ENCODE results near the gene EIF3D. TPM values are rescaled to one million over a fixed set of nuclear protein-coding genes. Genes with fewer than 3 reads are reported as not detected.

EIF3D gene
- total and polyA plus RNA-seq, 2 of the 8 experiments (the other 6 are each of a cell fraction or from before 2014, with no cell fraction given): 195 to 408 TPM

GRCh38 chr22:36562261-36562835, 33.4 kb upstream of the EIF3D start:
- Histone ChIP-seq H3K4me3 (ENCODE audit: extremely low read depth in 1 of 4, insufficient read depth in 2 of 4, low read depth in 3 of 4, low read length in 4 of 4) (no peak overlapping the region), H3K79me1 (ENCODE audit: low read depth, low read length) (no peaks in the 10 kb centered on the region), H3K56ac (replicated peaks; ENCODE audit: insufficient read length, low read depth, low read length) (no peak overlapping the region), H3K9ac (replicated peaks in 1 of 4; ENCODE audit: extremely low read depth in 1 of 4, low read depth in 3 of 4, low read length in 3 of 4) (no peak overlapping the region), H2BK5ac (ENCODE audit: low read depth, low read length) (peak overlapping the region; percentile 78; the same call in 1 of the 2 replicates), H2BK15ac (ENCODE audit: low read length) (peak overlapping the region; percentile 32; the same call in 1 of the 2 replicates), H3K4me1 (replicated peaks in 1 of 4; ENCODE audit: control insufficient read depth in 3 of 4, insufficient read depth in 4 of 4, low read length in 3 of 4) (peaks cover 8 to 24% (median 23%) of the 10 kb centered on the region in 4 experiments), H3K14ac (ENCODE audit: insufficient read length) (no peak overlapping the region), H3K36me3 (ENCODE audit: control insufficient read depth in 2 of 4, insufficient read depth in 4 of 4, low read length in 3 of 4) (no peaks in the 10 kb centered on the region), H2AFZ (ENCODE audit: low read length) (no peak overlapping the region), H2BK120ac (replicated peaks; ENCODE audit: low read depth, low read length) (peak overlapping the region; percentile 10), H3K9me3 (ENCODE audit: insufficient read depth in 2 of 2, low read depth in 1 of 2, low read length in 1 of 2) (no peaks in the 10 kb centered on the region), H3K4ac (replicated peaks; ENCODE audit: insufficient read length, low read depth, low read length) (peak overlapping the region; percentile 29), H3K4me2 (ENCODE audit: insufficient read depth in 1 of 2, low read depth in 2 of 2, low read length in 2 of 2) (peak overlapping the region; percentile 24 to 60), H3K23me2 (ENCODE audit: low read depth, low read length) (no peaks in the 10 kb centered on the region; the same call in 1 of the 2 replicates), H3K27me3 (replicated peaks in 1 of 4; ENCODE audit: control insufficient read depth in 3 of 4, extremely low read depth in 1 of 4, insufficient read depth in 3 of 4, low read length in 3 of 4) (no peaks in the 10 kb centered on the region), H2BK12ac (ENCODE audit: low read depth, low read length) (peak overlapping the region; percentile 80), H4K5ac (ENCODE audit: insufficient read length, low read depth, low read length) (peak overlapping the region; percentile 8), H2BK20ac (ENCODE audit: low read length) (peak overlapping the region; percentile 99), H3K79me2 (ENCODE audit: control insufficient read depth in 1 of 2, insufficient read depth in 2 of 2, low read length in 2 of 2) (no peaks in the 10 kb centered on the region), H3K23ac (ENCODE audit: insufficient read length) (no peak overlapping the region), H4K8ac (ENCODE audit: extremely low read depth, insufficient read depth, low read length) (no peak overlapping the region; the same call in 1 of the 2 replicates), H4K91ac (replicated peaks; ENCODE audit: insufficient read length, low read length) (peak overlapping the region; percentile 94), H2AK5ac (ENCODE audit: low read depth, low read length) (peak overlapping the region; percentile 95), H3K27ac (ENCODE audit: low read depth, low read length) (no peak overlapping the region; the same call in 1 of the 2 replicates), H3K18ac (ENCODE audit: extremely low read depth, low read length) (peak overlapping the region; percentile 81; the same call in 1 of the 2 replicates), H4K20me1 (replicated peaks in 1 of 2; ENCODE audit: control insufficient read depth in 1 of 2, insufficient read depth in 2 of 2, low read length in 2 of 2) (no peaks in the 10 kb centered on the region)
- no peak for DNase-seq (ENCODE audit: low read depth in 1 of 2, low spot score in 2 of 2)
- 75% methylated on average over 11 of the region's 11 CpGs; no CpG with 5 or more reads in 1 of the 2 experiments for WGBS, 2 experiments (ENCODE audit: extremely low coverage in 1 of 2, insufficient coverage in 1 of 2, insufficient read length in 1 of 2, insufficient replicate concordance in 2 of 2, low coverage in 1 of 2, low lambda C conversion rate in 2 of 2, missing lambda C conversion rate in 1 of 2)
- TF ChIP-seq RAD21 (IDR thresholded peaks at IDR 0.05 in 1 of 2, conservative IDR thresholded peaks at IDR 0.05 in 1 of 2; ENCODE audit: low read depth in 2 of 2, low read length in 2 of 2): no peak
- TF ChIP-seq SIN3A (conservative IDR thresholded peaks at IDR 0.05 in 1 of 2, IDR thresholded peaks at IDR 0.05 in 1 of 2; ENCODE audit: low read depth in 1 of 2, low read length in 2 of 2): no peak
- TF ChIP-seq EP300 (IDR thresholded peaks at IDR 0.05; ENCODE audit: borderline replicate concordance in 1 of 2, low read depth in 2 of 2, low read length in 2 of 2): no peak
- TF ChIP-seq ZNF274 (IDR thresholded peaks at IDR 0.05; ENCODE audit: borderline replicate concordance, extremely low read depth, low read length): no peak
- no peak for FAIRE-seq
- POLR2A ChIA-PET (ENCODE audit: partially characterized antibody): no interaction called here
- CTCF ChIA-PET (ENCODE audit: partially characterized antibody): interaction anchor here (0.7 to 2.6 kb wide), 8 partner anchors 10 to 212 kb away, joined by 3 to 11 read pairs (median 4); no protein-coding TSS in a partner anchor
